Activated T-cell treated with anti-CD3 and anti-CD28 coated beads, Interleukin-2, amount 50 U/mL, for 4 hours (primary cell): ENCODE measurements around the gene PCYT2. TPM values are rescaled to one million over a fixed set of nuclear protein-coding genes. Genes with fewer than 3 reads are reported as not detected.

Source experiments
- ATAC-seq, 2 donors: fragments of 200-7000 bp; cut with Tn5 transposase; one replicate each; pipeline ENCODE4 v1.10.0; 2021
- DNase-seq: peaks from one replicate; pipeline ENCODE4 v3.0.0-alpha.2; 2020
- H3K27me3 Mint-ChIP-seq: one replicate; pipeline ENCODE4 v1.8.0; 2021; ENCODE audit warnings: low read depth, mixed read lengths
- H3K36me3 Mint-ChIP-seq: one replicate; pipeline ENCODE4 v1.8.0; 2022; ENCODE audit warnings: mixed read lengths; ENCODE audit not compliant: insufficient read depth
- H3K4me1 Mint-ChIP-seq: one replicate; pipeline ENCODE4 v1.8.0; 2021; ENCODE audit warnings: low read depth, mixed read lengths
- H3K4me3 Mint-ChIP-seq: one replicate; pipeline ENCODE4 v1.8.0; 2021; ENCODE audit warnings: mild to moderate bottlenecking, moderate library complexity, mixed read lengths
- H3K9me3 Mint-ChIP-seq: one replicate; pipeline ENCODE4 v1.8.0; 2021; ENCODE audit warnings: mixed read lengths
- total RNA-seq, 3 donors: library from RNA; stranded (reverse); gene quantifications; one replicate each; pipeline ENCODE4 v1.2.1, GENCODE V29; 2021

PCYT2 gene
- total RNA-seq, 3 donors from 2014 or later, result 23.5 to 25.8 (median 25.7) TPM

DNA sequence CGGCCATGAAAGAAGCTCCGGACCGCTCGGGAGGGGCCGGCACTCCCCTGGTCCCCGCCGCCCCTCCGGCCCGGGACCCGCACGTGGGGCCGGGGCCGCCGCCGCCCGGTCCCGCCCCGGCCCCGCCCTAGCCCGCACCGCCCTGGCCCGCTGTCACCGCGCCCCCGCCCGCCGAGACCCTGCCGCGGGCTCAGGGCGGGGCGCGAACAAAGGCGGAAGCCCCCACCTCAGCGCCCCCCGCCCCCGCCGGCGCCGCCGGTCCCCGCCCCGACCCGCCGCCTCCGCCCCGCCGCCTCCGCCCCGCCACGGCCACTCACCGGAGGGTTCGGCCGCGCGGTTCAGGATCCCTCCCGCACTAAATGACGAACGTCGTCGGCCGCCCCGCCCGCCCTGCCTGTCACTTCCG, 40.2 kb downstream of the PCYT2 start, which contains the start of gene ARHGDIA:
TSS of gene ARHGDIA (minus strand) at position 357 of the 406 bp plus-strand sequence. CDS start 1,407 bp downstream, outside the sequence.
- Mint-ChIP-seq H3K9me3 (no peaks in the 10 kb centered on the region), H3K36me3 (peaks cover 4% of the 10 kb centered on the region), H3K4me3 (peak within 1 kb of the TSS; percentile 88), H3K4me1 (peaks cover 42% of the 10 kb centered on the region), H3K27me3 (no peaks in the 10 kb centered on the region)
- DNase-seq (no peak), ATAC-seq (peak; percentile 66 to 68)

- Mint-ChIP-seq H3K9me3 (no peaks in the 10 kb centered on the region), H3K27me3 (no peaks in the 10 kb centered on the region), H3K4me3 (peak overlapping the region; percentile 88), H3K4me1 (peaks cover 42% of the 10 kb centered on the region), H3K36me3 (peaks cover 4% of the 10 kb centered on the region)
- no peak for DNase-seq
- peak; percentile 30 to 38 for ATAC-seq
These were observed 40.8 kb downstream of the PCYT2 start for GRCh38 chr17:81870131-81870980.

DNA sequence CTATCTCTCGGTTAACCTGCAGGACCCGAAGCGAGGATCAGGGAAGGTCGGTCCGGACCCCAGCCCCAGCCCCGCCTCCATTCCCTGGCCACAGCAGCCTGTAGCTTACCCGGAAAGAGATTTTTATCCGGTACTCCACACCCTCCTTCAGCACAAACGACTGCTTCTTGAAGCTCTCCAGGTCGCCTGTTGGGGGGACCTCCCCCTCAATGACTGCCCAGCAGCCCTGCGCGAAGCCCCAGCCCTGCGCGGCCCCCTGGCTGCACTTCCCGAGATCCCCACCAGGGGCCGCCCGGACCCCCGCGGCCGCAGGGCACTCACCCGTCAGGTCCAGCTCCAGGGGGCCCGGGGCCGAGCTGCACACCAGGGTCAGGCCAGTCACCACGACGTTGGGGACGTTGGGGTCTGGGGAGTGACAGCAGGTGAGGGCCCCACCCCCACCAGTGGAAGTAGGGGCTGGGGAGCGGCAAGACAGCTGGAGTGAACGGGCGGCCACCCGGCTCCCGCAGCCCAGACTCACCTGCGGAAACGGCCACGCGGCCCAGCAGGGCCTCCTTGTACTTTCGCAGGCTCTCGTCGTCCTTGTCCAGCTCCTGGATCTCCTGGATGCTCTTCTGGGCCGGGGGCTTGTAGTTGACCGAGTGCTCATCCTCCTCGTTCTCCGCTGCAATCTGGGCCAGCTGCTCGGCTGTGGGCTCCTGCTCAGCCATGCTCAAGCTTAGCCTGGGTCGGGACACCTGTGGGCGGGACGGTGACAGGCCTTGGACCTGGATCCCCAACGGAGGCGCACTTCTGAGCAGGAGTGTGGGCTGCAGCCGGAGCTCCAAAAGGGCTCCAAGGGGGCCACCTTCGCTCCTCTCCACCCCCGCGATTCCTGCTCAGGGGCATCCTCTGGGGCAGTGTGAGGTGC, 41.7 kb downstream of the PCYT2 start:
- DNase-seq (no peak), ATAC-seq (no peak)
- H3K9me3 Mint-ChIP-seq, result no peaks in the 10 kb centered on the region
- H3K36me3 Mint-ChIP-seq, result peaks cover 4% of the 10 kb centered on the region
- H3K4me3 Mint-ChIP-seq, result peak overlapping the region; percentile 88
- H3K4me1 Mint-ChIP-seq, result peaks cover 40% of the 10 kb centered on the region
- no peaks in the 10 kb centered on the region for H3K27me3 Mint-ChIP-seq

DNA sequence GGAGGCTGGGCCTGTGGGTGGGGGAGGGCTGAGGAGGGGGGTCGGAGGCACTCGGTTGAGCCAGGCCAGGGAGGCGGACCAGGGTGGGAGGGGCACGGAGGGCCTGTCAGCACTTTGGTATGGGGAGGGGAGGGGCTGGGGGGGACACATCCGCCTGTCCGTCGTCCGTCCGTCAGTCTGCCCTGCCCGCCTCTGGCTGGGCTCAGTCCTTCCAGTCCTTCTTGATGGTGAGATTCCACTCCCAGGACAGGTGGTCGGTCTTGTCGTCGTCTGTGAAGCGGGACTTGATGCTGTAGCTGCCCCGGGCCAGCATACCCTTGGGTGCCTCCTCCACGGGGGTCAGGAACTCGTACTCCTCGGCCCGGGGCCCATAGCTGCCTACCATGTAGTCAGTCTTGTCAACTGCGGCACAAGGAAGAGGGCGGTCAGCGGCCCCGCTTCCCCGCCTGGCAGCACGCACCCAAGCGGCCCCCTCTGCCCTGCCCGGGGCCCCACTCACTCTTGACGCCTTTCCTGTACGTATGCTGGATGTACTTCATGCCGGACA, 42.5 kb downstream of the PCYT2 start:
- H3K9me3 Mint-ChIP-seq, result no peaks in the 10 kb centered on the region
- peaks cover 4% of the 10 kb centered on the region for H3K36me3 Mint-ChIP-seq
- ATAC-seq, result no peak
- H3K4me1 Mint-ChIP-seq, result peaks cover 33% of the 10 kb centered on the region
- peak overlapping the region; percentile 88 for H3K4me3 Mint-ChIP-seq
- no peak for DNase-seq
- H3K27me3 Mint-ChIP-seq, result no peaks in the 10 kb centered on the region

DNA sequence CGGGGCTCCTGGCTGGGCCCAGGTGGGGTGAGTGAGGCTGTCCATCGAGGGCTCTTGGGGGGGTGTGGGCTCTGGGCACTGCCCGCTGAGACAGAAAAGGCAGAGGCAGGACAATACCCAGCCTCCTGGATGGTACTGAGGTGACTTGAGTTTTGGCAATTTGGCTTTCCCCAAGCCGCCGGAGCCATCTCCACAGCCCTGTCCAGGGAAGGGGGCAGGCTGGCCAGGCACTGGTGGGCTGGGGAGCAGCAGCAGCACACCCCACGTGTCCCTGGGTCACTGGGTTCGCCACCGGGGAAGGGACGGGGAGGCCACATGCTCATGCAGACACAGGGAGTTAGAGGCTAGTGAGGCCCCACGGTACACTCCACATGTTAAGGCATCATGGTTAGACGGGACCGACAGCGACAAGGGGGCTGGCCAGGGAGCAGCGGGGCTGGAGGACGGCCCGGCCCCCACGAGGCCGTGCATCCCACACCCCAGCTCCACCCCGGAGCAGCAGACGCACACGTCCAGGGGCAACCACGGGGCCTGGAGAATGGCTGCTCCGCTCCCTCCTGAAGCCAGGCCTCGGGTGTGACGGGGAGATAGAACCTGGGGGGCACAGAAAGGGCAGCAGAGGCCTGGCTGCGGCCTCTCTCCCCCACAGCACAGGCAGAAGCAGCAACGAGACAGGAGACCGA, 43.1 kb downstream of the PCYT2 start:
- no peak for DNase-seq
- Mint-ChIP-seq H3K4me3 (no peak overlapping the region), H3K9me3 (no peaks in the 10 kb centered on the region), H3K27me3 (no peaks in the 10 kb centered on the region), H3K36me3 (peaks cover 9% of the 10 kb centered on the region), H3K4me1 (peaks cover 35% of the 10 kb centered on the region)
- no peak for ATAC-seq

GRCh38 chr17:81867170-81867990, 43.8 kb downstream of the PCYT2 start:
- ATAC-seq (no peak), DNase-seq (no peak)
- peaks cover 14% of the 10 kb centered on the region for H3K36me3 Mint-ChIP-seq
- peaks cover 36% of the 10 kb centered on the region for H3K4me1 Mint-ChIP-seq
- H3K9me3 Mint-ChIP-seq, result no peaks in the 10 kb centered on the region
- peak overlapping the region; percentile 21 for H3K4me3 Mint-ChIP-seq
- no peaks in the 10 kb centered on the region for H3K27me3 Mint-ChIP-seq

- Mint-ChIP-seq H3K4me3 (no peak overlapping the region), H3K36me3 (peaks cover 14% of the 10 kb centered on the region), H3K4me1 (peaks cover 36% of the 10 kb centered on the region), H3K9me3 (no peaks in the 10 kb centered on the region), H3K27me3 (no peaks in the 10 kb centered on the region)
- ATAC-seq, result no peak
- DNase-seq, result no peak
These were observed 44.6 kb downstream of the PCYT2 start for GRCh38 chr17:81866440-81867169.

DNA sequence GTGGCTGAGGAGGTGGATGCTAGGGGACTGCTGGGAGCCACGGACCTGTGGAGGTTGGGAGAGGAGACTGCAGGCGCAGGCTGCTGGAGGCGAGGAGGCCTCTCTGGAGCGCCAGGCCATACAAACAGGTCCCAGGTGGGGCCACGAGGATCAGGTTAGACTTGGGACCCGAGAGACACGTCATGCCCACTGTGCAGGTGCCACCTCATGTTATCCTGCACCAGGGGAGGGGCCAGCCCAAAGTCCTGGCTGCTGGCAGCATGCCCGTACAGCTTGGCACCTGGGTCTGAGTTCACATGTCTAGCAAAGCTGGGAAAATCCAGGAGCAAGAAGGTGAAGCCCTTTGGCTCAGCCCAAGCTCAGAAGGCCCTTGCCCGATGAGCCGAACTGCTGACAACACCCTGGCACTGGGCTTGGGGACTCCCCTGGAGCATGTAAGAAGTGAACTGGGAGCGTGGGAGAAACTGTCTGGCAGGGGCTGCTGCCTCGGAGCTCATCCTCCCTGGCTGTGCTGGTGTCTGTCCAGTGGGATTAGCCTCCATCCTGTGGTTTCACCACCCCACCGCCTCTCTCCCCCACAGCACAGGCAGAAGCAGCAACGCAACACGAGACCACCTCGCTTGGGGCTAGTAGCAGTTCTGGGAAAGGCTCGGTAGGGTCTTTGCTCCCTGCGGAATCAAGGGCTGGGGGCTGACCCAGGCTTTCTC, 45.3 kb downstream of the PCYT2 start:
- Mint-ChIP-seq H3K36me3 (peaks cover 14% of the 10 kb centered on the region), H3K4me1 (peaks cover 36% of the 10 kb centered on the region), H3K4me3 (no peak overlapping the region), H3K9me3 (no peaks in the 10 kb centered on the region), H3K27me3 (no peaks in the 10 kb centered on the region)
- no peak for DNase-seq
- ATAC-seq, result no peak

- ATAC-seq, result no peak
- no peaks in the 10 kb centered on the region for H3K27me3 Mint-ChIP-seq
- no peaks in the 10 kb centered on the region for H3K9me3 Mint-ChIP-seq
- peaks cover 14% of the 10 kb centered on the region for H3K36me3 Mint-ChIP-seq
- DNase-seq, result no peak
- H3K4me1 Mint-ChIP-seq, result peaks cover 36% of the 10 kb centered on the region
- H3K4me3 Mint-ChIP-seq, result no peak overlapping the region
These were observed 45.9 kb downstream of the PCYT2 start for GRCh38 chr17:81865358-81865732.

GRCh38 chr17:81863833-81864768, 47.1 kb downstream of the PCYT2 start:
- H3K27me3 Mint-ChIP-seq, result no peaks in the 10 kb centered on the region
- H3K4me3 Mint-ChIP-seq, result peak overlapping the region; percentile 80
- DNase-seq (no peak), ATAC-seq (no peak)
- H3K4me1 Mint-ChIP-seq, result peaks cover 35% of the 10 kb centered on the region
- H3K9me3 Mint-ChIP-seq, result no peaks in the 10 kb centered on the region
- peaks cover 14% of the 10 kb centered on the region for H3K36me3 Mint-ChIP-seq

- ATAC-seq, result no peak
- no peaks in the 10 kb centered on the region for H3K27me3 Mint-ChIP-seq
- peak overlapping the region; percentile 80 for H3K4me3 Mint-ChIP-seq
- DNase-seq, result no peak
- H3K9me3 Mint-ChIP-seq, result no peaks in the 10 kb centered on the region
- peaks cover 40% of the 10 kb centered on the region for H3K4me1 Mint-ChIP-seq
- peaks cover 14% of the 10 kb centered on the region for H3K36me3 Mint-ChIP-seq
These were observed 48.0 kb downstream of the PCYT2 start for GRCh38 chr17:81863123-81863675.
